NCI-H748 (cell line): ENCODE measurements around the gene ENTPD5.
A peak's percentile ranks its signal among the peaks of the same experiment; 100 is the strongest.
"Not testable (repeated sequence)": the region's sequence is repeated elsewhere in the genome, so short reads cannot be mapped to it uniquely, and the experiment has no call there.

Experiments
- DNase-seq: peaks from one replicate; lab custom pipeline; 2025; ENCODE audit not compliant: unreplicated experiment; lab: John Stamatoyannopoulos, UW

ENTPD5 gene

GRCh38 chr14:74008843-74009499, 10.1 kb downstream of the ENTPD5 start:
- DNase-seq: no peak

GRCh38 chr14:74005664-74006063, 13.4 kb downstream of the ENTPD5 start:
- DNase-seq: not testable (repeated sequence)

GRCh38 chr14:73998726-73999125, 20.4 kb downstream of the ENTPD5 start:
- no peak for DNase-seq

- peak; percentile 32 for DNase-seq
These were observed 21.1 kb downstream of the ENTPD5 start for GRCh38 chr14:73997944-73998447.

- no peak for DNase-seq
These were observed 21.8 kb downstream of the ENTPD5 start for GRCh38 chr14:73997108-73997943.

GRCh38 chr14:73996731-73997107, 22.4 kb downstream of the ENTPD5 start:
- DNase-seq: no peak

GRCh38 chr14:73995977-73996378, 23.1 kb downstream of the ENTPD5 start:
- DNase-seq: no peak

- DNase-seq: not testable (repeated sequence)
These were observed 24.2 kb downstream of the ENTPD5 start for GRCh38 chr14:73994926-73995325.

- no peak for DNase-seq
These were observed 28.0 kb downstream of the ENTPD5 start for GRCh38 chr14:73991092-73991491.

GRCh38 chr14:73988656-73989055, 30.4 kb downstream of the ENTPD5 start:
- DNase-seq: not testable (repeated sequence)

- DNase-seq: no peak
These were observed 31.0 kb downstream of the ENTPD5 start for GRCh38 chr14:73988065-73988464.

- no peak for DNase-seq
These were observed 41.2 kb downstream of the ENTPD5 start for GRCh38 chr14:73977896-73978295.

- no peak for DNase-seq
These were observed 43.0 kb downstream of the ENTPD5 start for GRCh38 chr14:73976125-73976524.

GRCh38 chr14:73973497-73973896, 45.6 kb downstream of the ENTPD5 start:
- peak; percentile 7 for DNase-seq

GRCh38 chr14:73968885-73969284, 50.2 kb downstream of the ENTPD5 start:
- no peak for DNase-seq

GRCh38 chr14:73965216-73965615, 53.9 kb downstream of the ENTPD5 start:
- no peak for DNase-seq

GRCh38 chr14:73961192-73961591, 57.9 kb downstream of the ENTPD5 start:
- DNase-seq: no peak

GRCh38 chr14:73958591-73958990, 60.5 kb downstream of the ENTPD5 start:
- DNase-seq: no peak

- DNase-seq: no peak
These were observed 63.4 kb downstream of the ENTPD5 start for GRCh38 chr14:73955674-73956073.

- no peak for DNase-seq
These were observed 65.4 kb downstream of the ENTPD5 start for GRCh38 chr14:73953731-73954130.

GRCh38 chr14:73949752-73950734, 69.0 kb downstream of the ENTPD5 start, which contains the start of the genes COQ6 and FAM161B:
TSS of gene COQ6 (plus strand) at chr14:73950302. CDS start at chr14:73950333, 31 bp downstream.
TSS of gene FAM161B (minus strand) at chr14:73950094. CDS start at chr14:73950026, 68 bp downstream.
- peak; percentile 98 for DNase-seq
